ENCODE measurements around the gene COL25A1.
"Not testable (repeated sequence)": the region's sequence is repeated elsewhere in the genome, so short reads cannot be mapped to it uniquely, and the experiment has no call there.

COL25A1 gene

DNA sequence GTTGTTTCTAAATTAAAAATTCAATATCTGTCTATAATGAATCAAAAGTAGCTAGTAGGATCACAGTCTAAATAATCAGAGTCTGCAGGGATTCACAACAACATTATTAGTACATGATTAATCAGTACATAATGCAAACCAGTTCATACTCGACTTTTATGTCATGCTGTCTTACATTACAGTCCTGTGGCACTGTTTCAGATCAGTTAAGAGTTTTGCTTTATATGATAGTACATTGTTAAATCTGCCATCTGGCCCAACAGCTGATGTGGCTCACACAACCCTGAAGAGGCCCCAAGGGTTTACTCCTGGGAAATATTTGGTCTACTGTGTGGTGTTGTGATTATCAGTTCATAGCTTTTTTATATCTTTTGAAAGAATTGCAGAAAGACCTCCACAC, 292.5 kb downstream of the COL25A1 start:
- peak; percentile 53 for DNase-seq (ENCODE audit: low read depth)

DNA sequence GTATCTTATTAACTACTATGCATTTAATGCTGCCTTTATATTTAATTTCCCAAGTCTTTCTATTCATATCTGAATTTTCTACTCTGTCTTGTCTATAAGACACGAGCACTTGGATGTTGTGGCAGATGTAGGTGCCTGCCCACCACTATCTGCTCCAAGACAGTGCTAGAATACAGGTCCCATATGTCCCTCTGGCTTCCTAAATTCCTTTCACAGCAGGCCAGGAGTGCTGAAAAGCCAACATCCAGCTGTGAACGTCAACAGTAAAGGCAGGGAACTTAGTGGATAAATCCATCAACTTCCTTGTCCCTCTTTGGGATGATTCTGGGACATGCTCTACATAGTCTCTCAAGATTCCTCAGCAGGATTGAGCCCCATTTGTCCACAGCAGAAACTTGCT, 294.5 kb downstream of the COL25A1 start:
- no peak for DNase-seq (ENCODE audit: low read depth)

DNA sequence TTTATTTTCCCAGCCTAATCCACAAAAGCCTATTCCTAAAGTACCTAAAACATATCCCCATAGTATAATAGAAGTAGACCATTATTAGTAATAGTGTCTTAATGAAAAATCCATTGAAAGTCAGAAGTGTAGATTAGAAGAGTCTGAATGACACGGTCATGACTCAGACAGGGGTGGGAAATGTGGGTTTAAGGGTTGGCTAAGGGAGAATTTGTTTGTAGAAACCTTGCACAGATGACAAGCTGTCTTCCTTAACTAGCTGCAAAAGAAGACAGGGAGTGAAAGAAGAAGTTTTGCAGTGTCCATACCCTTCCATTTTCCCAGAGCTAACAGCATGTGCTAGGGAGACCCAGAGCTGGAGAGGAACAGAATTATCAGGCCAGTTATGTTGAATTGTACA, 296.9 kb downstream of the COL25A1 start:
- no peak for DNase-seq (ENCODE audit: low read depth)

DNA sequence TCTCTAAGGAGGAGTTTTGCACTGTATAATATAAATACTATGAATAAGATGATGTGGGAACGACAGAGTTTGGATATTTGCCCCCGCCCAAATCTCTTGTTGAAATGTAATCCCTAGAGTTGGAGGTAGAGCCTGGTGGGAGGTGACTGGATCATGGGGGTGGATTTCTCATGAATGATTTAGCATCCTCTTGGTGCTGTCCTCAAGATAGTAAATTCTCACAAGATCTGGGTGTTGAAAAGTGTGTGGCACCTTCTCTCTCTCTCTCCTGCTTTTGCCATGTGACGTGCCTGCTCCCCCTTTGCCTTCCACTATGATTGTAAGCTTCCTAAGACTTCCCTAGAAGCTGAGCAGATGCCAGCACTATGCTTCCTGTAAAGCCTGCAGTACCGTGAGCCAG, 298.0 kb downstream of the COL25A1 start:
- DNase-seq (ENCODE audit: low read depth), result no peak

DNA sequence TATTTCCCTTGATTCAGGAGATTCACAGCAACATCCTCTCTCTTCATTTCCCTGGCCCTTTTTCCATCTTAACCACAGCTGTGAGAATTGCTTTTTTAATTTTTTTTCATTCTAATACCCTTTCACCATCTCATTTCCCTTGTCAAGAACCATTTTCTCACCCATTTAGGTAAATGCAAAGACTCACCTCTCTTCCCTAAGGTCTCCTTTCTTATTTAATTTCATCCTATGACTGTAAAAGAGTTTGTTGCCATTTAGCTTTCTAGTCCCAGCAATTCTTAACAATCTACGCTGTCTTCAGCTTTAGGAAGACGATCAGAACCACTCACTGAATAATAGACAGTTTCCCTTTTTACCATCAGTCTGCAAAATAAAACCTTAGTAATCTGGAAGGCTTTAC, 298.5 kb downstream of the COL25A1 start:
- DNase-seq (ENCODE audit: low read depth), result no peak

DNA sequence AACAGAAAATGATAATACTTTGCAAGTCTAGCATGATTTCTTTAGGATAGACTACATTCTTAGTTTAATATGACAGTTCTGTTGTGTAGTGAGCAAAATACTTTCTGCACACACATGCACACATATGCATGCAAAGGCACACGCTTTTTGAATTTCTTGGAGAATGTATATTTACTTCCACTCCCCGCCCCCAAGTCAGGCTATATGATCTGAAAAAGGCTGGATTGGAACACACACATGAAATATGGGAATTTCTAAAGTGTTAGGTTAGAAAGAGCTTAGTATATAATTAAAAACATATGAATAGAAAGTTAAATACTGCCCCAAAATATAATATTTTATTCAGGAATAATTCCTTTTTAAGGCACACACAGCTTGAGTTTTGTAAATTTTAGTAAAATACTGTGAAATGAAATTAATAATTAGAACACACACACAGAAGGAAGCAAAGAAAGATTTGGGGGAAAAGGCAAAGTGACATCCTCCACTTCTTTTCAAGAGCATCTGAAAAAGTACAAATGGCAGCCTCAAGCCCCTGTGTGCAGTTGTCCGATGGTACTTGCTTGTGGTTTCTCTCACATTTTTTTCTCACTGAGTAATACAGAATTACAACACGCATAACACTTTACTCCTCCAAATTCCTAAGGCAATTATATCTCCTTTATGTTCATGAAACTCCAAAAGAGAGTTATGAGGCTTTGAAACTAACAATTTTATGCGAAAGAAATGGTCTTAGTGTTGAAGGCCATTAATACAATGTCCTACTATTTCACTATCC, 310.7 kb downstream of the COL25A1 start:
- peak; percentile 53 for DNase-seq (ENCODE audit: low read depth)

DNA sequence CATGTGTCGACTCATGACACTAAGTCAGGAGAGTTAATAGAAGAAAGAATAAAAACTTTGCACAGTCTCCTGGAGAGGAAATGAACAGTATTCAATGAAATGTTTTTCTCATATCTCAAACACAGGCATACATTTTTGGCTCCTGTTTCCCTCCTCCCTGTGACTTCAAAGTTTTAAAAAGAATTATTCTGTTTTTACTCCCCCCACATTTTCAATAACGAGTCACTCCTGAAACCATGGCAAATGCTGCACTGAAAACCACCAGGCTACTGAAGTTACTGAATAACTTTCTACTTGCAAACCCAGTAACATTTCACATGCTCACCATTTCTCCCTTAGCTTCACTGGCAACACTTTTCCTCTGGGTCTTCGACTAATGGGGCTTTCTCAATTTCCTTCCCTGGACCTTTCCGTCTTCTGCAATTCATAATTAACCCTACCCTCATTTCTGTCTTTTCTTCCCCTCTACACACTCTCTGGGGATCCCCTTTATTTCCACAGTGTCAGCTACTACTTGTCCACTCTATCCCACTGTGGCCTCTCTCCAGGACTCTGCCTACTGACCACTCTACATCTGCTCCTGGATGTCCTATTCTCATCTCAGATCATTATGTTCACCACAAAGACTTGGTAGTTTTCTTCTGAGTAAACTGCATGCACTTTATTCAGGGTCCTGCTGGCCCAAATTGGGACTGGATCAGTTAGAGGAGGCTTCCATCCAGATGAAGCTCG, 313.8 kb downstream of the COL25A1 start:
- DNase-seq (ENCODE audit: low read depth), result no peak

DNA sequence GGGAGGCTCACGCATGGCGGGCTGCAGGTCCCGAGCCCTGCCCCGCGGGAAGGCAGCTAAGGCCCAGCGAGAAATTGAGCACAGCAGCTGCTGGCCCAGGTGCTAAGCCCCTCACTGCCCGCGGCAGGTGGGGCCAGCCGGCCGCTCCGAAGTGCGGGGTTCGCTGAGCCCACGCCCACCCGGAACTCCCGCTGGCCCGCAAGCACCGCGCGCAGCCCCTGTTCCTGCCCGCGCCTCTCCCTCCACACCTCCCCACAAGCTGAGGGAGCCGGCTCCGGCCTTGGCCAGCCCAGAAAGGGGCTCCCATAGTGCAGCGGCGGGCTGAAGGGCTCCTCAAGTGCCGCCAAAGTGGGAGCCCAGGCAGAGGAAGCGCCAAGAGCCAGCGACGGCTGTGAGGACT, 318.0 kb downstream of the COL25A1 start:
- DNase-seq (ENCODE audit: low read depth), result not testable (repeated sequence)

DNA sequence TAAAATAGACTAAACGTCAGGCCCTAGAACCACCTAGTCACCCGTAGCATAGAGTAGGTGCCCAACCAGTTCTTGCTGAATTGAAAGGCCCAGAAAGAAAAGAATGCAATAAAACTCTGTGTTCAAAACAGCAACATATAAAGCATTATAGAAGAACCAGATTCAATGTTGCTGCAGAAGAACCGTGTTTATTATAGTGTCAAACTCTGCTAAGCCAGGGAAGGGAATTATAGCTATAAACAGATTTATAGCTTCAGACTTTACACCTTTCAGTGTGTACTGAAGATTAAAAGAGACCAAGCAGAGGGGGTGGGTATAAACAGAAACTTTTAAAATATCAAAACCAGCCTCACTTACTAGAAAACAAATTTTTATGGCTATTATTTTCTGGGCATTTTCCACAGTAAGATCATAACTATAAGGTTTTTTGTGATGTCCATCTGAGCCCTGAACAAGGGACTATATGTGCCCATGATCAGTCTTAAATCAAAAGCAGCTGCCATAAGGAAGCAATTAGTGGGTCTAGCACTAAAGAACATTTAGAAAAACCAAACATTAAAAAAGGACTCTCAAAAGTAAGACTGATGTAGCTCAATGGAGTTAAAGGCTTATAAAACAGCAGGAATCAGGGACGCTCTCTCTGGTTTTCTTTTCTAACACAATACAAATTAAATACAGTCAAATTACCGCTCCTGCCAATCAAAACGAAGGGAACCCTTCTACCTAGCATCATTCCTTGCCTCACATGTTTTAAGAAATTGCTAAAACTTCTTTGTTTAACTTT, 319.9 kb downstream of the COL25A1 start:
- DNase-seq (ENCODE audit: low read depth), result no peak

DNA sequence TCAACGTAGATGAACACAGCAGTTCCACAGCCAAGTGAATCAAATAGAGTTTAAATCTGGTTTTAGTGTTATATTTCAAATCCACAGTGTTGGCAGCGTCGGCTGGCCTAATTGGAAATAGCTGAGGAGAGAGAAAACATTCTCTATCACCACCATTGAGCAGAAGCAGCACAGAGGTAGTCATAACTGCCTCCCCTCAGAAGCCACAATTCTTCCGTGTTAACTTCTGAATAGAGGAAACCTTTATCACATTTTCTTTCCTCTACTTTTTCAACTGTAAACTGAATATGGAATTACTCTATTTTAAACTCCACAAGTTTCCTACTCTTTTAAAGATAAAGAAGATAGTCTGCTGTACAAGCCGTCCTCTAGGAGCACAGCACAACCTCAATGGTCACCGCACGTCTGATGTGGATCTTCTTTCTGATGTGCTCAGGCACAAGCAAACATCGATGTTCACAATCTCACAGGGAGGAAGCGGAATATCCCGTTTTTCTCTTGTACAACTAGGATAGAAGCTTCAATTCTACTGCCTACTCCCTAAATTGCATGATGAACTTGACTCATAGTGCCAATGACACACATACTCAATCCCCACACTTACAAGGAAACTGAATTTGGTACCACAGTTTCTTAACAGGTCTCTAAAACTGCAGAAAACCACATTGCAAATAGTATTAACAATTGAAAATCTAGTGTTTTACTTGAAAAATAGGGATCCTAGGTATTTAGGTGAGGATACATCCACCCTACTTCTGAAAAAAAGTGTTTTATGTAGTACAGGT, 321.8 kb downstream of the COL25A1 start:
- DNase-seq (ENCODE audit: low read depth), result no peak

DNA sequence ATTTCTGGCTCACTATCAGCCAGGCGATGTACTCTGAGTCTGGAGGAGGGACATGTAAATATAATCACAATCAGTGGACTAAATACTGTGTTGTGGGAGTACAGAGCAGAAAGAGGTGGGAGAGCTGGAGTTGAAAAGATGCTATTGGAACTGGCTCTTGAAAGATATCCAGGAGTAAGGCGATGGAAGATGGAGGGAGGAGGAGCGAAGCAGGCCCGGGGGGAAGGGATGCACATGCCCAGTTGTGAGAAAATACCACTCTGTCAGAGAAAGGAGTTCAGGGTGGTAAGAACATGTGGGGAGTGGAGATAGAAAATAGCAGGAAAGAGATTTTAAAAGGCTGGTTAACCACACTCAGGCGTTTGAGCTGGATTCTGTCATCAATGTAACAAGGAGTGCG, 322.7 kb downstream of the COL25A1 start:
- no peak for DNase-seq (ENCODE audit: low read depth)

DNA sequence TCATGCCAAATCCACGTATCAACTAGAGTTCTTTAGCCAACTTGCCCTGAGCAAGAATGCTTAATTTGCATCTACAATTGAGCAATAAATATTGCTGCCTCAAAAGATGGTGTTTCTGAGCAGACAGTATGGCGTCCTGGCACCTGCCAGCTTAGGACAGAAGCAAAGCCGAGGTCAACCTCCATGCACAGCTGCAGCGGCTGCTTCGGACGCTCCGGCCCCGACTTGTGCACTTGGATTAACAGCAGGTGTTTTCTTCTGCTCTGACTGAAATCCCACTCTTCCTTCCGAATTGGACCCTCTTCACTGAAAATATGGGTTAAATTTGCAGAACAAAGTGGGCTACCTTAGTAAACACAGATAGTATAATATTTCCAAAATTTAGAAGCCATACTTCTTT, 324.4 kb downstream of the COL25A1 start:
- DNase-seq (ENCODE audit: low read depth), result no peak

DNA sequence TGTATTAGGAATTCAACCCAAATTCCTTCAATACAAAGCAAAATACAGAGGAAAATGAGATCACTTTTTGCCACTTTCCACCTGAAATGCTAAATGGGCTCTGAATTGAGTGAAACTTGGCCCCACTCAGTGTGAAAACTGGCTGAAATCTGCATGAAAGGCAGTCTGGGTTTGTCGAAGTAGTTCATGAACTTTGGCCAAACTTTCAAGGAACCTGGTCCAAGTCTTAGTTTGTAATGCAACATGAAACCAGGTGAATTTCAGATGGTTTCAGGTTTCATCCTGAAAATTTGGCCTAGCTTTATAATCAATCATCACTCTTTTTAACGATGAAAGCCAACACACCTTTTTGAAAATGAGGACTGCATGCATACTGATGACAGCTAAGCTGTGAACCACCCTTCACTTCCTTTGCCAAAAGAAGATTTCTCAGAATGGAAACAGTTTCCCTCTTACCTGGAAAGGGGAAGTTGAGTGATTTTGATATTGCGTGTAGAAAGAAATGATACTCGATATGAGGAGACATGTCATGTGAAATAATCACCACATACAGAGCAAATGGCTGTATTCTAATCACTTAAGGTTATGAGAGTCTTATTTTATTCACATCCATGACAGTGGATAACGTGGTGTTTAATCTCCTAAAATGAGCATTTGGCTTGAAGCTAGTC, 329.7 kb downstream of the COL25A1 start:
- DNase-seq (ENCODE audit: low read depth), result no peak

DNA sequence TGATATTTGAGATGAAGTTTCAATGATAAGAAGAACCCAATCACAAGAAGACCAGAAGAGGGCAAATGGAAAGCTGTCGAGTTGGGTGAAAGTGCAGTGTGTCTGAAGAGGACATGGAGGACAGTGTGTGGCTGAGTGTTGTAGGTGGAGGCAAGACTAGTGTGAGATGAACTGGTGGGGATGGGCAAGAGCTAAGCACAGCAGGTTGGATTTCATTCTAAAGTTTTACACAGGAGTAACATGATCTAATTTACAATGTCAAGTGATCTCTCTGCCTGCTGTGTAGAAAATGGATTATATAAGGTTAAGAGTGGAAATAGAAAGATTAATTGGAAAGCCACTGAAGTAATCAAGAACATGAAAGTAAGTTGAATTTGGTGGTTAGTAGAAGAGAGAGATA, 331.0 kb downstream of the COL25A1 start:
- DNase-seq (ENCODE audit: low read depth), result no peak

DNA sequence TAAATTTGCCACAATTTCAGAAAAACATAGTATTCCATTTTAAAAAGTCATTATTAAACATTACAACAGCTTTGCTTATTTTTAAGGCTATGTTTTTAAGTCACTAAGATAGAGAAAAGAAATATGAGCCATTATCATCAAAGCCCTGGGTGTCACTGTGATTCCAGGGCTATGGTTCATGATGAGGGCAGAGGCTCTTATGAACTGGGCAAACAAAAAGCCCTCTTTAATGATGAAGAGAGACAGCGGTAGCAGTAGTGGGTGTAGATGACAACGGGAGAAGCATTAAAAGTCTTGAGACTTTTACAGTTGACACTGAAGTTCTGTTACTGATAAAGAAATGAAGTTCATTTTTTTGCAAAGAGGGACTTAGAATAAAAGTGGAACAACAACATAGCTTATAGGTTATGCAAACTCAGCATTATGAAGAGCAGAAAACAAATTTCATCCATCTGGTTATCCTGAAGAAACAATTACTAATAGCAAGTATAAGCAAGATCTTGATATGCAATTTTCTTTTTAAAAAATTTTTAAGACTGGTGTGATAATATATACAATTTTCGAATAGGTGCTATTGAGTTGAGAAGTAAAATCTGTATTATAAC, 336.9 kb downstream of the COL25A1 start:
- no peak for DNase-seq (ENCODE audit: low read depth)

DNA sequence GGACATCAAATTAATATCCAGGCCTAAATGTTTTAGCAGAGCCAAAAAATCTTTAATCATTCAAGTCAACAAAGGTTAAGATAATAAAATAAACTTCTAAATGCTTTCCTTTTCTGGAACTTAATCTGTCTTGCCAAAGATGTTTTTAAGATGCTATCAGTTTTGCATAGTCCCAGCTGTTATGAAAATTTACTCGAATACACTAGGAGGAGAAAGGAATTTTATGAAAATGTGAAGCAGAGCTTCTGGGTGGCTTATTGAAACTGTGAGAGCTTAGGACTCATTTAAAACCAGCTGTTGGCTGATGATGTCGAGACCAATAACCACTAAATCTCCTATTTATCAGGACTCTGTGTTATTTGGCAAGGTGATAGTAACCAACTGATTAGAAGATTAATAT, 337.4 kb downstream of the COL25A1 start:
- no peak for DNase-seq (ENCODE audit: low read depth)

DNA sequence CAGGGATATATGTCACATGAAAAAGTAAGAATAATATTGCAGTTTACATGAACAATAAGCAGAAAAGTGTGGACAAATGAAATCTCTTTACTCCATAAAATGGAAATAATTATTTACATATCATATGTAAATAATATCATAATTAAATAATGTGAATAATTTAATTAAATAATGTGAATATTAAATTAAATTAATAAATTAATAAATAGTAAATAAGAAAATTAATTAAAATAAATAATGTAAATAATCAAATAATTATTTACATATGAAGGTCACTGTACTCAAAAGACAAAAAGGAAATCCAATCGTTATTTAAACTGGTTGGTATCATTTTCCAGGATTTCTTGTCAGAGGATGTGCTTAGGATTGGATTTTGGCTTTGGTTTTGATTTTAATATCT, 338.5 kb downstream of the COL25A1 start:
- DNase-seq (ENCODE audit: low read depth), result no peak

DNA sequence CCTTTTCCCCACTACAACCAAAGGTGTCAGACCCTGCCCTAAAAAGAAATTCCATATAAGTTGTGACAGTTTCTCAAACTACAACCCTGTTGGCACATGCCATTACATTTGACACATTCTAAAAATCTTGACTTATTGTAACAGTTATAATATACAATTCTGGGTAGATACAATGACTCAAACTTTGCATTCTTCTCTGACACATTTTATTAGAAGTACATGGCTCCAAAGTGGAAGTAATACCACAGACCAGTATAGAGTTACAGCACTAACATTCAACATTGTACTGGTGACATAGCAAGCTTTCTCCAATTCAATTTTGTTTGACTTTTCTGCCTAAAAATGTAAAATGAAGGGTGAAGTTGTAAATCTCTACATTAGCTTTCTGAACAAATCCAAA, 343.0 kb downstream of the COL25A1 start:
- DNase-seq (ENCODE audit: low read depth), result no peak

DNA sequence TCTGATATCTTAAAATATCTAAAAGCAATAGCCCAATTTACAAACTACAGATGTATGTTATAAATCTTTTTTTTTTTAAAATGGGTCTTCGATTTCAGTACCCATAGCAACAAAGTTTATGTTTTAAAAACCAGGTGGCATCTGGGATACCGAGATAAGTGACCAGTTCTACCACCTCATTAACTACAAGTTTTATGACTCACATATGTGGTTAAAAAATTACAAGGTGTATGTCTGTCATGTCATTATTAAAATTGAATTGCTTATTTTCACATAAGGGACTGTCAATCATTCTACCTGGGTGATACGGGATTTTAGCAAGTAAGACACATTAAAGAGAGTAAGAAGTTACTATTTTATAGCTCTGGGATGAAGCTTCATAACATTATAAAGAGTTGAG, 347.6 kb downstream of the COL25A1 start:
- no peak for DNase-seq (ENCODE audit: low read depth)

DNA sequence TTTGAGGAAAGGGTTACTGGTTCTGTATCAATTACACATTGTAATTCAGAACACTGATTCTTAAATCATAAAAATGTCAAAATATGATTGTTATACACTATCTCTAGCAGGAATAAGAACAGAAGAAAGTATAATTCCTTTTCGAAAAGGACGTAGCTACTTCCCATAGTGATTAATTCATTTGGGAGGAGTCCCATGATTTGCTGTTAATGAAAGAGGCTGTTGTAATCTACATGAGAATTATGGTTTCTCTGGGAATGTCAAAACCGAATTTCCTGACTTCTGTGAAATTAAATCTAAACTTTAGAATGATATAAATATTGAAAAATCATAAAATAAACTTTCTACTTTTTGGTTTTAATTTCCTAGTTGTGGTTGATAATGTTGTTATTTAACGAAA, 348.5 kb downstream of the COL25A1 start:
- no peak for DNase-seq (ENCODE audit: low read depth)

All from fibroblast of the conjunctiva (primary cell).